Liver (tissue), 9 donors: ENCODE data around the gene STT3B. TPM values are rescaled to one million over a fixed set of nuclear protein-coding genes. Genes with fewer than 3 reads are reported as not detected.

ENCODE experiments used
- DNase-seq: peaks from one replicate; pipeline ENCODE4 v3.0.0-alpha.2; 2017; ENCODE audit warnings: low spot score
- H3K27ac ChIP-seq, 2 donors: one replicate each; pipeline ENCODE4 v1.7.0; 2013; ENCODE audit warnings: inconsistent platforms in 2 of 2, low read length in 2 of 2, control low read depth in 1 of 2, low read depth in 1 of 2, mild to moderate bottlenecking in 1 of 2
- H3K27me3 ChIP-seq, 4 donors: one replicate each; pipeline versions ENCODE4 v1.6.1 to v1.7.0; 2013; ENCODE audit warnings: low read length in 3 of 4, inconsistent platforms in 1 of 4, mild to moderate bottlenecking in 1 of 4, moderate library complexity in 1 of 4; ENCODE audit not compliant: control insufficient read depth in 4 of 4, insufficient read depth in 4 of 4
- H3K36me3 ChIP-seq, 4 donors: one replicate each; pipeline versions ENCODE4 v1.6.1 to v1.7.0; 2013; ENCODE audit warnings: low read length in 3 of 4, mild to moderate bottlenecking in 3 of 4, low read depth in 1 of 4, moderate library complexity in 1 of 4; ENCODE audit not compliant: control insufficient read depth in 4 of 4, insufficient read depth in 3 of 4
- H3K4me1 ChIP-seq, 4 donors: one replicate each; pipeline versions ENCODE4 v1.6.1 to v1.7.0; 2013; ENCODE audit warnings: low read length in 3 of 4, mild to moderate bottlenecking in 3 of 4, moderate library complexity in 1 of 4; ENCODE audit not compliant: control insufficient read depth in 4 of 4, insufficient read depth in 4 of 4
- H3K4me3 ChIP-seq, 3 donors: one replicate each; pipeline versions ENCODE4 v1.6.1 to v1.7.0; 2013; ENCODE audit warnings: low read length in 3 of 3, control low read depth in 1 of 3, low read depth in 1 of 3, mild to moderate bottlenecking in 1 of 3
- H3K9ac ChIP-seq, 2 donors: one replicate each; pipeline ENCODE4 v1.7.0; 2013; ENCODE audit warnings: low read length in 2 of 2, mild to moderate bottlenecking in 2 of 2, moderate library complexity in 2 of 2, control low read depth in 1 of 2, low read depth in 1 of 2
- H3K9me3 ChIP-seq, 4 donors: one replicate each; pipeline versions ENCODE4 v1.6.1 to v1.7.0; 2013; ENCODE audit warnings: low read length in 3 of 4; ENCODE audit not compliant: control insufficient read depth in 4 of 4
- EGR1 ChIP-seq, 2 donors: IDR thresholded peaks; 2 replicates each; pipeline ENCODE4 v1.6.1; 2016 to 2018; ENCODE audit warnings: antibody characterized with exemption in 2 of 2, low read depth in 2 of 2
- FOXA1 ChIP-seq: IDR thresholded peaks from 2 replicates; pipeline ENCODE4 v1.6.1; 2016; ENCODE audit warnings: antibody characterized with exemption
- FOXA2 ChIP-seq: IDR thresholded peaks from 2 replicates; pipeline ENCODE4 v1.6.1; 2016; ENCODE audit warnings: antibody characterized with exemption
- GABPA ChIP-seq, 2 donors: IDR thresholded peaks in 1 of 2; conservative IDR thresholded peaks in 1 of 2; 2 replicates each; pipeline ENCODE4 v1.6.1; 2016; ENCODE audit warnings: antibody characterized with exemption in 2 of 2, mild to moderate bottlenecking in 1 of 2, moderate library complexity in 1 of 2
- HNF4A ChIP-seq, 2 donors: conservative IDR thresholded peaks; 2 replicates each; pipeline ENCODE4 v1.6.1; 2016; ENCODE audit warnings: antibody characterized with exemption in 2 of 2, mild to moderate bottlenecking in 2 of 2
- HNF4G ChIP-seq: IDR thresholded peaks from 2 replicates; pipeline ENCODE4 v1.6.1; 2016; ENCODE audit warnings: antibody characterized with exemption
- JUND ChIP-seq, 2 donors: IDR thresholded peaks; 2 replicates each; pipeline ENCODE4 v1.6.1; 2016; ENCODE audit warnings: antibody characterized with exemption in 2 of 2
- NR2F2 ChIP-seq: IDR thresholded peaks from 2 replicates; pipeline ENCODE4 v1.6.1; 2016; ENCODE audit warnings: antibody characterized with exemption
- RAD21 ChIP-seq, 2 donors: IDR thresholded peaks; 2 replicates each; pipeline ENCODE4 v1.6.1; 2016; ENCODE audit warnings: antibody characterized with exemption in 2 of 2, mild to moderate bottlenecking in 2 of 2
- RXRA ChIP-seq, 2 donors: IDR thresholded peaks; 2 replicates each; pipeline ENCODE4 v1.6.1; 2017 to 2018; ENCODE audit warnings: antibody characterized with exemption in 2 of 2, mild to moderate bottlenecking in 1 of 2
- SP1 ChIP-seq: IDR thresholded peaks from 2 replicates; pipeline ENCODE4 v1.6.1; 2018; ENCODE audit warnings: antibody characterized with exemption, mild to moderate bottlenecking
- TAF1 ChIP-seq: conservative IDR thresholded peaks from 2 replicates; pipeline ENCODE4 v1.6.1; 2016; ENCODE audit warnings: antibody characterized with exemption, mild to moderate bottlenecking
- YY1 ChIP-seq: IDR thresholded peaks from 2 replicates; pipeline ENCODE4 v1.6.1; 2016; ENCODE audit warnings: antibody characterized with exemption, mild to moderate bottlenecking
- WGBS: extraction: QIAGEN DNeasy Blood & Tissue Kit; methylation state at CpG from one replicate; pipeline ENCODE4 v1.1.7; 2013; 5-methylcytosine and 5-hydroxymethylcytosine counted together
- polyA plus RNA-seq, 2 donors: library from polyadenylated mRNA; stranded (reverse) in 1 of 2; unstranded in 1 of 2; fragments of 200-250 nt in 1 of 2; fragments of >200 nt in 1 of 2; fragmentation: Nextera tagmentation in 1 of 2; extraction: Ambion mirVana in 1 of 2; gene quantifications; one replicate each; pipeline versions ENCODE4 v1.2.1 to v1.2.3, GENCODE V29; 2013 to 2015
- total RNA-seq, 2 donors: library from RNA; depleted of rRNA; stranded (reverse); fragments of >200 nt; gene quantifications; one replicate each; pipeline ENCODE4 v1.2.3, GENCODE V29; 2014
- TF ChIP-seq, protein P1 (sequence below): IDR thresholded peaks from 2 replicates; pipeline ENCODE4 v1.6.1; 2016; ENCODE audit warnings: antibody characterized with exemption
- TF ChIP-seq, protein P2 (sequence below): IDR thresholded peaks from 2 replicates; pipeline ENCODE4 v1.6.1; 2016; ENCODE audit warnings: antibody characterized with exemption
- TF ChIP-seq, protein P3 (sequence below): fragments of 150-350 bp; IDR thresholded peaks from 2 replicates; pipeline ENCODE4 v1.5.1; 2017; ENCODE audit warnings: improper control_type of control experiment, low read depth, low read length; ENCODE audit not compliant: missing input control
- TF ChIP-seq, protein P4 (sequence below): IDR thresholded peaks from 2 replicates; pipeline ENCODE4 v1.6.1; 2016; ENCODE audit warnings: antibody characterized with exemption, mild to moderate bottlenecking
- TF ChIP-seq, protein P5 (sequence below): IDR thresholded peaks from 2 replicates; pipeline ENCODE4 v1.6.1; 2016; ENCODE audit warnings: antibody characterized with exemption
- donor health status: healthy.
- donor health status: healthy.
- donor health status: healthy.
- donor health status: healthy.
- donor health status: healthy.

STT3B gene
- total and polyA plus RNA-seq, 4 donors, result 23.9 to 128 (median 85.5) TPM

DNA sequence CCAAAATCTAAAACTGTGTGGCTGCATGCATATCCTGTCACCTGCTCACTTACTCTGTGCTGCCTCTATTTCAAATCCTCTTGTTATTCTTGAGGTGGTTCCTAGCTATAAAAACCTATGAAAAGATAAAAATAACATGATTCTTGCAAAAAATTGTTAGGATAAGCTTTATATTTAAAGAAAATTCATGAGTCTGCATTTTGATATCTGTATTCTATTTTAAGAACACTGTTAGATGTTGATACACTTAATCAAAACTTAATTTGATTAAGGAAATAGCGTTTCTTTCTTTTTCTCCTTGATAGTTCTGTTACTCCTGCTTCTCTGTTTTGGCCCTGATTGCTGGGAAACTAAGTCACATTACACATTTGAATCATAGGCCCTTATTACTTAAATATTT is 22.5 kb downstream of the STT3B start:
- DNase-seq, result no peak
- 75% methylated on average over 1 of the region's 1 CpG for WGBS
- H3K36me3 ChIP-seq, result no peaks in the 10 kb centered on the region
- H3K4me3 ChIP-seq, result no peak overlapping the region
- no peak overlapping the region for H3K9ac ChIP-seq
- H3K4me1 ChIP-seq, result peaks cover 0 to 15% (median 0%) of the 10 kb centered on the region in 4 donors
- TF ChIP-seq, protein P1, sequence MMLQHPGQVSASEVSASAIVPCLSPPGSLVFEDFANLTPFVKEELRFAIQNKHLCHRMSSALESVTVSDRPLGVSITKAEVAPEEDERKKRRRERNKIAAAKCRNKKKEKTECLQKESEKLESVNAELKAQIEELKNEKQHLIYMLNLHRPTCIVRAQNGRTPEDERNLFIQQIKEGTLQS, result no peak
- TF ChIP-seq, protein P2, sequence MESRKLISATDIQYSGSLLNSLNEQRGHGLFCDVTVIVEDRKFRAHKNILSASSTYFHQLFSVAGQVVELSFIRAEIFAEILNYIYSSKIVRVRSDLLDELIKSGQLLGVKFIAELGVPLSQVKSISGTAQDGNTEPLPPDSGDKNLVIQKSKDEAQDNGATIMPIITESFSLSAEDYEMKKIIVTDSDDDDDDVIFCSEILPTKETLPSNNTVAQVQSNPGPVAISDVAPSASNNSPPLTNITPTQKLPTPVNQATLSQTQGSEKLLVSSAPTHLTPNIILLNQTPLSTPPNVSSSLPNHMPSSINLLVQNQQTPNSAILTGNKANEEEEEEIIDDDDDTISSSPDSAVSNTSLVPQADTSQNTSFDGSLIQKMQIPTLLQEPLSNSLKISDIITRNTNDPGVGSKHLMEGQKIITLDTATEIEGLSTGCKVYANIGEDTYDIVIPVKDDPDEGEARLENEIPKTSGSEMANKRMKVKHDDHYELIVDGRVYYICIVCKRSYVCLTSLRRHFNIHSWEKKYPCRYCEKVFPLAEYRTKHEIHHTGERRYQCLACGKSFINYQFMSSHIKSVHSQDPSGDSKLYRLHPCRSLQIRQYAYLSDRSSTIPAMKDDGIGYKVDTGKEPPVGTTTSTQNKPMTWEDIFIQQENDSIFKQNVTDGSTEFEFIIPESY, result no peak
- TF ChIP-seq FOXA2 (no peak), GABPA (IDR thresholded peaks at IDR 0.05 in 1 of 2, conservative IDR thresholded peaks at IDR 0.05 in 1 of 2) (no peak), EGR1 (IDR thresholded peaks at IDR 0.05; ENCODE audit: low read depth in 2 of 2) (no peak), FOXA1 (no peak), TAF1 (no peak), HNF4A (conservative IDR thresholded peaks at IDR 0.05) (no peak), NR2F2 (no peak), JUND (IDR thresholded peaks at IDR 0.05) (no peak), RAD21 (IDR thresholded peaks at IDR 0.05) (no peak), HNF4G (no peak), RXRA (IDR thresholded peaks at IDR 0.05) (no peak), SP1 (no peak), YY1 (no peak)
- TF ChIP-seq, protein P3, sequence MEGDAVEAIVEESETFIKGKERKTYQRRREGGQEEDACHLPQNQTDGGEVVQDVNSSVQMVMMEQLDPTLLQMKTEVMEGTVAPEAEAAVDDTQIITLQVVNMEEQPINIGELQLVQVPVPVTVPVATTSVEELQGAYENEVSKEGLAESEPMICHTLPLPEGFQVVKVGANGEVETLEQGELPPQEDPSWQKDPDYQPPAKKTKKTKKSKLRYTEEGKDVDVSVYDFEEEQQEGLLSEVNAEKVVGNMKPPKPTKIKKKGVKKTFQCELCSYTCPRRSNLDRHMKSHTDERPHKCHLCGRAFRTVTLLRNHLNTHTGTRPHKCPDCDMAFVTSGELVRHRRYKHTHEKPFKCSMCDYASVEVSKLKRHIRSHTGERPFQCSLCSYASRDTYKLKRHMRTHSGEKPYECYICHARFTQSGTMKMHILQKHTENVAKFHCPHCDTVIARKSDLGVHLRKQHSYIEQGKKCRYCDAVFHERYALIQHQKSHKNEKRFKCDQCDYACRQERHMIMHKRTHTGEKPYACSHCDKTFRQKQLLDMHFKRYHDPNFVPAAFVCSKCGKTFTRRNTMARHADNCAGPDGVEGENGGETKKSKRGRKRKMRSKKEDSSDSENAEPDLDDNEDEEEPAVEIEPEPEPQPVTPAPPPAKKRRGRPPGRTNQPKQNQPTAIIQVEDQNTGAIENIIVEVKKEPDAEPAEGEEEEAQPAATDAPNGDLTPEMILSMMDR, result no peak
- TF ChIP-seq, protein P4, sequence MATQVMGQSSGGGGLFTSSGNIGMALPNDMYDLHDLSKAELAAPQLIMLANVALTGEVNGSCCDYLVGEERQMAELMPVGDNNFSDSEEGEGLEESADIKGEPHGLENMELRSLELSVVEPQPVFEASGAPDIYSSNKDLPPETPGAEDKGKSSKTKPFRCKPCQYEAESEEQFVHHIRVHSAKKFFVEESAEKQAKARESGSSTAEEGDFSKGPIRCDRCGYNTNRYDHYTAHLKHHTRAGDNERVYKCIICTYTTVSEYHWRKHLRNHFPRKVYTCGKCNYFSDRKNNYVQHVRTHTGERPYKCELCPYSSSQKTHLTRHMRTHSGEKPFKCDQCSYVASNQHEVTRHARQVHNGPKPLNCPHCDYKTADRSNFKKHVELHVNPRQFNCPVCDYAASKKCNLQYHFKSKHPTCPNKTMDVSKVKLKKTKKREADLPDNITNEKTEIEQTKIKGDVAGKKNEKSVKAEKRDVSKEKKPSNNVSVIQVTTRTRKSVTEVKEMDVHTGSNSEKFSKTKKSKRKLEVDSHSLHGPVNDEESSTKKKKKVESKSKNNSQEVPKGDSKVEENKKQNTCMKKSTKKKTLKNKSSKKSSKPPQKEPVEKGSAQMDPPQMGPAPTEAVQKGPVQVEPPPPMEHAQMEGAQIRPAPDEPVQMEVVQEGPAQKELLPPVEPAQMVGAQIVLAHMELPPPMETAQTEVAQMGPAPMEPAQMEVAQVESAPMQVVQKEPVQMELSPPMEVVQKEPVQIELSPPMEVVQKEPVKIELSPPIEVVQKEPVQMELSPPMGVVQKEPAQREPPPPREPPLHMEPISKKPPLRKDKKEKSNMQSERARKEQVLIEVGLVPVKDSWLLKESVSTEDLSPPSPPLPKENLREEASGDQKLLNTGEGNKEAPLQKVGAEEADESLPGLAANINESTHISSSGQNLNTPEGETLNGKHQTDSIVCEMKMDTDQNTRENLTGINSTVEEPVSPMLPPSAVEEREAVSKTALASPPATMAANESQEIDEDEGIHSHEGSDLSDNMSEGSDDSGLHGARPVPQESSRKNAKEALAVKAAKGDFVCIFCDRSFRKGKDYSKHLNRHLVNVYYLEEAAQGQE, result no peak
- TF ChIP-seq, protein P5, sequence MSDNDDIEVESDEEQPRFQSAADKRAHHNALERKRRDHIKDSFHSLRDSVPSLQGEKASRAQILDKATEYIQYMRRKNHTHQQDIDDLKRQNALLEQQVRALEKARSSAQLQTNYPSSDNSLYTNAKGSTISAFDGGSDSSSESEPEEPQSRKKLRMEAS, result no peak
- no peaks in the 10 kb centered on the region for H3K9me3 ChIP-seq
- H3K27ac ChIP-seq, result no peak overlapping the region
- H3K27me3 ChIP-seq, result no peaks in the 10 kb centered on the region
